ENCODE data around the gene ICAM1. TPM values are rescaled to one million over a fixed set of nuclear protein-coding genes. Genes with fewer than 3 reads are reported as not detected.

The ICAM1 gene
- total and polyA plus RNA-seq, 2 of the 13 experiments (the other 11 are each of a cell fraction or from before 2014, with no cell fraction given) = 37.9 to 98.4 TPM

DNA sequence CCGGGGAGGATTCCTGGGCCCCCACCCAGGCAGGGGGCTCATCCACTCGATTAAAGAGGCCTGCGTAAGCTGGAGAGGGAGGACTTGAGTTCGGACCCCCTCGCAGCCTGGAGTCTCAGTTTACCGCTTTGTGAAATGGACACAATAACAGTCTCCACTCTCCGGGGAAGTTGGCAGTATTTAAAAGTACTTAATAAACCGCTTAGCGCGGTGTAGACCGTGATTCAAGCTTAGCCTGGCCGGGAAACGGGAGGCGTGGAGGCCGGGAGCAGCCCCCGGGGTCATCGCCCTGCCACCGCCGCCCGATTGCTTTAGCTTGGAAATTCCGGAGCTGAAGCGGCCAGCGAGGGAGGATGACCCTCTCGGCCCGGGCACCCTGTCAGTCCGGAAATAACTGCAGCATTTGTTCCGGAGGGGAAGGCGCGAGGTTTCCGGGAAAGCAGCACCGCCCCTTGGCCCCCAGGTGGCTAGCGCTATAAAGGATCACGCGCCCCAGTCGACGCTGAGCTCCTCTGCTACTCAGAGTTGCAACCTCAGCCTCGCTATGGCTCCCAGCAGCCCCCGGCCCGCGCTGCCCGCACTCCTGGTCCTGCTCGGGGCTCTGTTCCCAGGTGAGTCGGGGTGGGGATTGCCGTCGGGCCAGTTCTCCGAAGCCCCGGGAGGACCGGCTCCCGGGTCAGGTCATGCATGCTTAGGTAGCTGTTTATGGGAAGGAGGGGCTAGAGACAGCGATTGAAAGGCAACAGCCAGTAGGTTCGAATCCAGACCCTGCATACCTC, at the start of gene ICAM1 (continued):
- TF ChIP-seq, protein P1, sequence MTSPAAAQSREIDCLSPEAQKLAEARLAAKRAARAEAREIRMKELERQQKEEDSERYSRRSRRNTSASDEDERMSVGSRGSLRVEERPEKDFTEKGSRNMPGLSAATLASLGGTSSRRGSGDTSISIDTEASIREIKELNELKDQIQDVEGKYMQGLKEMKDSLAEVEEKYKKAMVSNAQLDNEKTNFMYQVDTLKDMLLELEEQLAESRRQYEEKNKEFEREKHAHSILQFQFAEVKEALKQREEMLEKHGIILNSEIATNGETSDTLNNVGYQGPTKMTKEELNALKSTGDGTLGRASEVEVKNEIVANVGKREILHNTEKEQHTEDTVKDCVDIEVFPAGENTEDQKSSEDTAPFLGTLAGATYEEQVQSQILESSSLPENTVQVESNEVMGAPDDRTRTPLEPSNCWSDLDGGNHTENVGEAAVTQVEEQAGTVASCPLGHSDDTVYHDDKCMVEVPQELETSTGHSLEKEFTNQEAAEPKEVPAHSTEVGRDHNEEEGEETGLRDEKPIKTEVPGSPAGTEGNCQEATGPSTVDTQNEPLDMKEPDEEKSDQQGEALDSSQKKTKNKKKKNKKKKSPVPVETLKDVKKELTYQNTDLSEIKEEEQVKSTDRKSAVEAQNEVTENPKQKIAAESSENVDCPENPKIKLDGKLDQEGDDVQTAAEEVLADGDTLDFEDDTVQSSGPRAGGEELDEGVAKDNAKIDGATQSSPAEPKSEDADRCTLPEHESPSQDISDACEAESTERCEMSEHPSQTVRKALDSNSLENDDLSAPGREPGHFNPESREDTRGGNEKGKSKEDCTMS (CRISPR knock-in tag; conservative IDR thresholded peaks at IDR 0.05) = no peak
- peak; percentile 49; the same call in 1 of the 2 replicates for TF ChIP-seq NR0B2 (CRISPR knock-in tag; IDR thresholded peaks at IDR 0.05)
- TF ChIP-seq NFIB (CRISPR knock-in tag; IDR thresholded peaks at IDR 0.05; ENCODE audit: borderline replicate concordance) = no peak
- TF ChIP-seq CEBPG (CRISPR knock-in tag; IDR thresholded peaks at IDR 0.05) = peak; percentile 43; the same call in 1 of the 2 replicates
- TF ChIP-seq U2AF2 (IDR thresholded peaks at IDR 0.05; ENCODE audit: low read depth, low read length) = no peak
- TF ChIP-seq ZNF792 (CRISPR knock-in tag; IDR thresholded peaks at IDR 0.05) = peak; percentile 93
- TF ChIP-seq, protein P2, sequence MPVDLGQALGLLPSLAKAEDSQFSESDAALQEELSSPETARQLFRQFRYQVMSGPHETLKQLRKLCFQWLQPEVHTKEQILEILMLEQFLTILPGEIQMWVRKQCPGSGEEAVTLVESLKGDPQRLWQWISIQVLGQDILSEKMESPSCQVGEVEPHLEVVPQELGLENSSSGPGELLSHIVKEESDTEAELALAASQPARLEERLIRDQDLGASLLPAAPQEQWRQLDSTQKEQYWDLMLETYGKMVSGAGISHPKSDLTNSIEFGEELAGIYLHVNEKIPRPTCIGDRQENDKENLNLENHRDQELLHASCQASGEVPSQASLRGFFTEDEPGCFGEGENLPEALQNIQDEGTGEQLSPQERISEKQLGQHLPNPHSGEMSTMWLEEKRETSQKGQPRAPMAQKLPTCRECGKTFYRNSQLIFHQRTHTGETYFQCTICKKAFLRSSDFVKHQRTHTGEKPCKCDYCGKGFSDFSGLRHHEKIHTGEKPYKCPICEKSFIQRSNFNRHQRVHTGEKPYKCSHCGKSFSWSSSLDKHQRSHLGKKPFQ (CRISPR knock-in tag; IDR thresholded peaks at IDR 0.05; ENCODE audit: insufficient replicate concordance) = peak; percentile 62
- TF ChIP-seq ZNF788 (CRISPR knock-in tag; IDR thresholded peaks at IDR 0.05; ENCODE audit: borderline replicate concordance) = peak; percentile 94
- TF ChIP-seq ZNF326 (CRISPR knock-in tag; IDR thresholded peaks at IDR 0.05; ENCODE audit: borderline replicate concordance) = no peak
- TF ChIP-seq ZNF781 (CRISPR knock-in tag; IDR thresholded peaks at IDR 0.05; ENCODE audit: borderline replicate concordance, not compliant biosample characterization) = peak; percentile 59
- no peak; the same call in 1 of the 2 replicates for TF ChIP-seq ZBTB38 (CRISPR knock-in tag; IDR thresholded peaks at IDR 0.05)
- TF ChIP-seq ZIK1 (CRISPR knock-in tag; IDR thresholded peaks at IDR 0.05; ENCODE audit: borderline replicate concordance, low read depth) = peak; percentile 65; the same call in 1 of the 2 replicates
- peak; percentile 70 for TF ChIP-seq TEAD3 (CRISPR knock-in tag; optimal IDR thresholded peaks at IDR 0.05; ENCODE audit: borderline replicate concordance)
- TF ChIP-seq GTF2F1 (IDR thresholded peaks at IDR 0.05; ENCODE audit: low read length) = no peak
- no peak for TF ChIP-seq MATR3 (CRISPR knock-in tag; IDR thresholded peaks at IDR 0.05)
- no peak for TF ChIP-seq SIN3B (IDR thresholded peaks at IDR 0.05; ENCODE audit: low read length)
- 0 out of 2 replicates have a peak, but pooled peaks have one; percentile 15 for TF ChIP-seq ZNF780A (CRISPR knock-in tag; IDR thresholded peaks at IDR 0.05)
- no peak for TF ChIP-seq NPAS2 (CRISPR knock-in tag; IDR thresholded peaks at IDR 0.05; ENCODE audit: borderline replicate concordance)
- TF ChIP-seq TBP (CRISPR knock-in tag; IDR thresholded peaks at IDR 0.05) = no peak
- TF ChIP-seq ZNF30 (CRISPR knock-in tag; IDR thresholded peaks at IDR 0.05) = no peak
- 0 out of 2 replicates have a peak, but pooled peaks have one; percentile 35 for TF ChIP-seq HNF4A (CRISPR knock-in tag; IDR thresholded peaks at IDR 0.05)
- TF ChIP-seq, protein P3, sequence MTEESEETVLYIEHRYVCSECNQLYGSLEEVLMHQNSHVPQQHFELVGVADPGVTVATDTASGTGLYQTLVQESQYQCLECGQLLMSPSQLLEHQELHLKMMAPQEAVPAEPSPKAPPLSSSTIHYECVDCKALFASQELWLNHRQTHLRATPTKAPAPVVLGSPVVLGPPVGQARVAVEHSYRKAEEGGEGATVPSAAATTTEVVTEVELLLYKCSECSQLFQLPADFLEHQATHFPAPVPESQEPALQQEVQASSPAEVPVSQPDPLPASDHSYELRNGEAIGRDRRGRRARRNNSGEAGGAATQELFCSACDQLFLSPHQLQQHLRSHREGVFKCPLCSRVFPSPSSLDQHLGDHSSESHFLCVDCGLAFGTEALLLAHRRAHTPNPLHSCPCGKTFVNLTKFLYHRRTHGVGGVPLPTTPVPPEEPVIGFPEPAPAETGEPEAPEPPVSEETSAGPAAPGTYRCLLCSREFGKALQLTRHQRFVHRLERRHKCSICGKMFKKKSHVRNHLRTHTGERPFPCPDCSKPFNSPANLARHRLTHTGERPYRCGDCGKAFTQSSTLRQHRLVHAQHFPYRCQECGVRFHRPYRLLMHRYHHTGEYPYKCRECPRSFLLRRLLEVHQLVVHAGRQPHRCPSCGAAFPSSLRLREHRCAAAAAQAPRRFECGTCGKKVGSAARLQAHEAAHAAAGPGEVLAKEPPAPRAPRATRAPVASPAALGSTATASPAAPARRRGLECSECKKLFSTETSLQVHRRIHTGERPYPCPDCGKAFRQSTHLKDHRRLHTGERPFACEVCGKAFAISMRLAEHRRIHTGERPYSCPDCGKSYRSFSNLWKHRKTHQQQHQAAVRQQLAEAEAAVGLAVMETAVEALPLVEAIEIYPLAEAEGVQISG (CRISPR knock-in tag; IDR thresholded peaks at IDR 0.05) = peak; percentile 85

Measured in HepG2 (cell line).